Lower leg skin (tissue), 4 donors: Measurements from ENCODE around the gene GPR39. TPM values are rescaled to one million over a fixed set of nuclear protein-coding genes. Genes with fewer than 3 reads are reported as not detected.
A peak's percentile ranks its signal among the peaks of the same experiment; 100 is the strongest.

Experiments used
- DNase-seq, 2 donors: peaks; one replicate each; pipeline ENCODE4 v3.0.0-alpha.2; 2019; ENCODE audit warnings: low spot score in 2 of 2
- H3K4me3 ChIP-seq: fragments of 200-600 bp; sonication (generic); 2 replicates; pipeline ENCODE4 v1.5.1; 2017; ENCODE audit warnings: mild to moderate bottlenecking, low read depth; ENCODE audit not compliant: poor library complexity, severe bottlenecking
- CTCF ChIP-seq, 3 donors: fragments of 450-650 bp; IDR thresholded peaks; one replicate each; pipeline ENCODE4 v1.5.1; 2016; ENCODE audit warnings: antibody characterized with exemption in 3 of 3, mild to moderate bottlenecking in 3 of 3, moderate library complexity in 2 of 3
- POLR2A ChIP-seq, 2 donors: fragments of 450-650 bp; IDR thresholded peaks; one replicate each; pipeline ENCODE4 v1.6.1; 2016 to 2017; ENCODE audit warnings: antibody characterized with exemption in 2 of 2, mild to moderate bottlenecking in 1 of 2, moderate library complexity in 1 of 2
- WGBS, 2 donors: methylation state at CpG; one replicate each; pipeline ENCODE4 v1.1.5; 2018; 5-methylcytosine and 5-hydroxymethylcytosine counted together
- intact Hi-C: fragments of 100-400 bp; cut with DNase I; formaldehyde crosslinking; loops from one replicate; pipeline ENCODE4 v1.15.0; 2023; ENCODE audit warnings: low total_unique reads
- total RNA-seq, 4 donors: library from RNA; depleted of rRNA; stranded (reverse); fragments of >200 nt; gene quantifications; one replicate each; pipeline ENCODE4 v1.1.0, GENCODE V29; 2016

GPR39 gene
- total RNA-seq, 4 donors from 2014 or later, result 0.30 to 2.8 (median 2.0) TPM

GRCh38 chr2:132668189-132668823 is 251.7 kb downstream of the GPR39 start:
- no peak for TF ChIP-seq POLR2A (IDR thresholded peaks at IDR 0.05)
- no peak for TF ChIP-seq CTCF (IDR thresholded peaks at IDR 0.05)
- intact Hi-C loops, result no loop called here
- WGBS, 2 donors, result 11 to 15% methylated on average over 24 of the region's 25 CpGs
- DNase-seq, result no peak
- H3K4me3 ChIP-seq, result no peak overlapping the region

- H3K4me3 ChIP-seq, result peak overlapping the region; percentile 20
- TF ChIP-seq POLR2A (IDR thresholded peaks at IDR 0.05) (no peak), CTCF (IDR thresholded peaks at IDR 0.05) (no peak)
- intact Hi-C loops, result no loop called here
- no peak for DNase-seq
- WGBS, 2 donors, result 1 to 2% methylated on average over 53 to 71 of the region's 80 CpGs
Observed at GRCh38 chr2:132668987-132669907, 252.6 kb downstream of the GPR39 start.

GRCh38 chr2:132669908-132670495 is 253.4 kb downstream of the GPR39 start, which contains the start of gene LYPD1:
LYPD1 (minus strand) TSS chr2:132670205; CDS start chr2:132669932, 273 bp downstream.
- peak in 1 of 2 donors; percentile 84 for DNase-seq
- peak within 1 kb of the TSS; percentile 20 for H3K4me3 ChIP-seq
- 0 to 1% methylated on average over 8 to 46 of the region's 59 CpGs for whole genome bisulfite sequencing, 2 donors
- TF ChIP-seq CTCF (IDR thresholded peaks at IDR 0.05) (no peak), POLR2A (IDR thresholded peaks at IDR 0.05) (no peak)
- intact Hi-C loops, result no loop called here

- TF ChIP-seq POLR2A (IDR thresholded peaks at IDR 0.05) (no peak), CTCF (IDR thresholded peaks at IDR 0.05) (no peak)
- peak overlapping the region; percentile 4 for H3K4me3 ChIP-seq
- DNase-seq, result no peak
- intact Hi-C loops, result no loop called here
- WGBS, 2 donors, result 6 to 7% methylated on average over 19 to 38 of the region's 44 CpGs
Observed at GRCh38 chr2:132670496-132671150, 254.0 kb downstream of the GPR39 start.

- H3K4me3 ChIP-seq, result no peak overlapping the region
- 39 to 45% methylated on average over 23 of the region's 23 CpGs for WGBS, 2 donors
- TF ChIP-seq POLR2A (IDR thresholded peaks at IDR 0.05) (no peak), CTCF (IDR thresholded peaks at IDR 0.05) (no peak)
- intact Hi-C loops, result no loop called here
- no peak for DNase-seq
Observed at GRCh38 chr2:132671151-132671835, 254.7 kb downstream of the GPR39 start.
